Type B pancreatic cell (in vitro differentiated cells): ENCODE data around the gene ANKRD11. TPM values are rescaled to one million over a fixed set of nuclear protein-coding genes. Genes with fewer than 3 reads are reported as not detected.
"Not testable (repeated sequence)": the region's sequence is repeated elsewhere in the genome, so short reads cannot be mapped to it uniquely, and the experiment has no call there.

Experiments used
- DNase-seq: peaks from one replicate; pipeline ENCODE4 v3.0.0; 2021; ENCODE audit warnings: mixed read lengths; ENCODE audit not compliant: unreplicated experiment; ENCODE audit errors: extremely low spot score
- H3K27ac Mint-ChIP-seq: 2 replicates; pipeline ENCODE4 v1.8.0; 2021; ENCODE audit warnings: mild to moderate bottlenecking, mixed read lengths
- H3K27me3 Mint-ChIP-seq: 2 replicates; pipeline ENCODE4 v1.8.0; 2021; ENCODE audit warnings: mixed read lengths
- H3K36me3 Mint-ChIP-seq: 2 replicates; pipeline ENCODE4 v1.8.0; 2021; ENCODE audit warnings: mixed read lengths
- H3K4me1 Mint-ChIP-seq: one replicate; pipeline ENCODE4 v1.8.0; 2021; ENCODE audit warnings: mixed read lengths; ENCODE audit not compliant: unreplicated experiment
- H3K4me3 Mint-ChIP-seq: 2 replicates; pipeline ENCODE4 v1.8.0; 2021; ENCODE audit warnings: mild to moderate bottlenecking, mixed read lengths
- H3K9me3 Mint-ChIP-seq: 2 replicates; pipeline ENCODE4 v1.8.0; 2021; ENCODE audit warnings: mixed read lengths
- total RNA-seq: library from RNA; stranded (reverse); gene quantifications from 2 replicates; pipeline ENCODE4 v1.2.1, GENCODE V29; 2021; ENCODE audit warnings: low replicate concordance
- TF ChIP-seq, protein P1 (sequence below): fragments of 200-600 bp; sonication (generic); conservative IDR thresholded peaks from 2 replicates; pipeline ENCODE4 v1.5.0; 2021; ENCODE audit warnings: antibody characterized with exemption, mild to moderate bottlenecking

The ANKRD11 gene
- total RNA-seq, 1 donor from 2014 or later, result 153 TPM

DNA sequence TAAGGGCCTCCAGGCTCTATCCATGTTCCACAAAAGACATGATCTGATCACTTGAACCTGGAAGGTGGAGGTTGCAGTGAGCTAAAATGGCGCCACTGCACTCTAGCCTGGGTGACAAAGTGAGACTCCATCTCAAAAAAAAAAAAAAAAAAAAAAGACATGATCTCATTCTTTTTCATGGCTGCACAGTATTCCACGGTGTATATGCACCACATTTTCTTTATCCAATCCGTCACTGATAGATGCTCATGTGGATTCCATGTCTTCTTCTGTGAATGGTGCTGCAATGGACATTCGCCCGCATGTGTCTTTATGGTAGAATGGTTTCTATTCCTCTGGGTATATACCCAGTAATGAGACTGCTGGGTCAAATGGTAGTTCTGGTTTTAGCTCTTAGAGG, 124.4 kb downstream of the ANKRD11 start:
- Mint-ChIP-seq H3K4me3 (no peak overlapping the region), H3K27ac (peak overlapping the region; percentile 59), H3K27me3 (no peaks in the 10 kb centered on the region), H3K4me1 (peaks cover 63% of the 10 kb centered on the region), H3K9me3 (no peaks in the 10 kb centered on the region), H3K36me3 (no peaks in the 10 kb centered on the region)
- TF ChIP-seq, protein P1, sequence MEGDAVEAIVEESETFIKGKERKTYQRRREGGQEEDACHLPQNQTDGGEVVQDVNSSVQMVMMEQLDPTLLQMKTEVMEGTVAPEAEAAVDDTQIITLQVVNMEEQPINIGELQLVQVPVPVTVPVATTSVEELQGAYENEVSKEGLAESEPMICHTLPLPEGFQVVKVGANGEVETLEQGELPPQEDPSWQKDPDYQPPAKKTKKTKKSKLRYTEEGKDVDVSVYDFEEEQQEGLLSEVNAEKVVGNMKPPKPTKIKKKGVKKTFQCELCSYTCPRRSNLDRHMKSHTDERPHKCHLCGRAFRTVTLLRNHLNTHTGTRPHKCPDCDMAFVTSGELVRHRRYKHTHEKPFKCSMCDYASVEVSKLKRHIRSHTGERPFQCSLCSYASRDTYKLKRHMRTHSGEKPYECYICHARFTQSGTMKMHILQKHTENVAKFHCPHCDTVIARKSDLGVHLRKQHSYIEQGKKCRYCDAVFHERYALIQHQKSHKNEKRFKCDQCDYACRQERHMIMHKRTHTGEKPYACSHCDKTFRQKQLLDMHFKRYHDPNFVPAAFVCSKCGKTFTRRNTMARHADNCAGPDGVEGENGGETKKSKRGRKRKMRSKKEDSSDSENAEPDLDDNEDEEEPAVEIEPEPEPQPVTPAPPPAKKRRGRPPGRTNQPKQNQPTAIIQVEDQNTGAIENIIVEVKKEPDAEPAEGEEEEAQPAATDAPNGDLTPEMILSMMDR, result no peak
- no peak for DNase-seq

DNA sequence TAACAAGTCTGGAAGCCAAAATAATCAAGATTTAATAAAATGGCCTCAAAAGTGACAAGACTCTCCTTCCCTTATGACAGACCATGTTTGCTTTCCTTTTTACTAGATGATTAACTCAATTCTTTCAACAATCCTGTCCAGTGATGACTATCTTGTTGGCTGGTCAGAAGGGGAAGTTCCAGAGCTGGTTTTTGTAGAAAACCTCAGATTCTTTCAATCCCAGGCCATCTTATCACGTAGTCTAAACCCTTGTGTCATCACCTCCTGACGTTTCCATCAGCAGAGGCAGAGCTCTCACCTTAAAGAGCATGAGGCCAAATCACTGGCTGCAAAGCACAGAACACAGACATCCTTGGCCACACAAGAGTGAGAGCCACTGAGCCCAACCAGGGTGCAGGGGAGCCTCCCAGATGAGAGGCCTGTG, 125.3 kb downstream of the ANKRD11 start:
- Mint-ChIP-seq H3K4me1 (peaks cover 58% of the 10 kb centered on the region), H3K4me3 (no peak overlapping the region), H3K27me3 (no peaks in the 10 kb centered on the region), H3K27ac (peak overlapping the region; percentile 88), H3K9me3 (no peaks in the 10 kb centered on the region), H3K36me3 (peaks cover under 1% of the 10 kb centered on the region)
- TF ChIP-seq, protein P1, result no peak
- no peak for DNase-seq

- no peaks in the 10 kb centered on the region for H3K9me3 Mint-ChIP-seq
- peak overlapping the region; percentile 11 for H3K4me3 Mint-ChIP-seq
- peak overlapping the region; percentile 88 for H3K27ac Mint-ChIP-seq
- TF ChIP-seq, protein P1, result no peak
- peaks cover 58% of the 10 kb centered on the region for H3K4me1 Mint-ChIP-seq
- peaks cover 4% of the 10 kb centered on the region for H3K36me3 Mint-ChIP-seq
- DNase-seq, result no peak
- H3K27me3 Mint-ChIP-seq, result no peaks in the 10 kb centered on the region
Observed at GRCh38 chr16:89364606-89365005, 125.8 kb downstream of the ANKRD11 start.

DNA sequence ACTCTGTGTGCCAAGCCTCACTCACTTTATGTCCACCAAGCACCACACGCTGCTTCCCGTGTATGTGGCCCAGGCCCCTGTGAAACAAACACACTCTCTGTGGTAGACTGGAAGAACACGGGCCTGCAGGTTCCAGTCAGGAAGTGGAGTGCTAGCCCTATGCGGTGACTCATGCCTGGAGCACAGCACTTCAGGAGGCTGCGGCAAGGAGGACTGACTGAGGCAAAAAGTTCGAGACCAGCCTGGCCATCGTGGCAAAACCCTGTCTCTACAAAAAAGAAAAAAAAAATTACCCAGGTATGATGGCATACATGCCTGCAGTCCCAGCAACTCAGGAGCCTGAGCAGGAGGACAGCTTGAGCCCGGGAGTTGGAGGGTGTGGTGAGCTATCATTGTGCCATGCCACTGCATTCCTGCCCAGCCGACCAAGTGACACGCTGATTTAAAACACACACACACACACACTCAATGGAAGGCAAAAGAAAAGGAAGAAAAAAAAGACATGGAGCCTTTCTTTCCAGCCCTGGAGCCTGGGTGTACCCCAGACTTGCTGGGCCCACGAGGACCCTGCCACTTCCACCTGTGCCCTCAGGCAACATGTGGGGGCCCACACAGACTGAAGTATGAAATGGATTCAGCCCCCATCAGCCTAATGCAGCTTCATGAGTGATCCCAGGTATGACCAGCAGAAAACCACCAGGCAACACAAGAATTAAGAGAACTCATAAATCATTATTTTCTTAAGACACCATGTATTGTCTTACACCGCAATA, 126.6 kb downstream of the ANKRD11 start:
- Mint-ChIP-seq H3K4me1 (peaks cover 58% of the 10 kb centered on the region), H3K36me3 (peaks cover 4% of the 10 kb centered on the region), H3K27me3 (no peaks in the 10 kb centered on the region), H3K9me3 (no peaks in the 10 kb centered on the region), H3K4me3 (peak overlapping the region; percentile 54), H3K27ac (peak overlapping the region; percentile 88)
- TF ChIP-seq, protein P1, result no peak
- DNase-seq, result no peak

DNA sequence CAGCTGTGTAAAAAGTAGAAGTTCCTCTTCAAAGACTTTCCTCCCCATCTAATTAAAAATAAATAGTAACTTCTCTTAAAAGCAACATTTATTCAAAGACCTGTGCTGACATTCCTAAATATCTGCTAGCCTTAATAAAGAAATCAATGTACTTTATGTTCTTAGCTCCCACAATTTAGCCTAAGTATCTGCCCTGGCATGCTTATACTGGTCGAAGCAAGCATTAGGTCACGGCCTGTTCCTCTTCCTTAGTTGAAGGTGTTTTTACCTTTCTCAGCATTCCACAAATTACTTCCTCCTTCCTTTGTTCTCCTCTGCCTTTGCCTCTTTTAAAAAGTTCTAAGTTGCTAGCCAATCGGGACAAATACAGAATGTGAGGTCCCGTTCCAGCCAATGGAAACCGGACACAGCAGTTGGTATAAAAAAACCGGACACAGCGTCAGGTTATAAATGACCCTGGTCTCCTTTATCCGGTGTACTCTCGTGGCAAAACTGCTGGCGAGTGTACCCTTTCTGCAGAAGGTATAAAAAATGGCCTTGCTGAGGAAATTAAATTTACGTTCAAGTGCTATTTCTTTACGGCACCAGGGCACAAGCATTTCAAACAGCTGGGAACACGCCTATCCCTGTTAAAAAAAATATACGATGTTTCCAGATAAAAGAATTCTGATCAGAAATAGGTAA, 127.7 kb downstream of the ANKRD11 start:
- peak overlapping the region; percentile 88 for H3K27ac Mint-ChIP-seq
- not testable (repeated sequence) for DNase-seq, H3K36me3 Mint-ChIP-seq, H3K9me3 Mint-ChIP-seq, H3K27me3 Mint-ChIP-seq
- peak overlapping the region; percentile 35 for H3K4me3 Mint-ChIP-seq
- H3K4me1 Mint-ChIP-seq, result peaks cover 60% of the 10 kb centered on the region
